DOHH2 (cell line): Measurements from ENCODE around the gene KCNK6.

ENCODE experiments used
- H3F3A ChIP-seq: fragments of 200-600 bp; sonication (generic), shearing (Covaris generic); 2 replicates; pipeline ENCODE4 v1.6.0; 2016; ENCODE audit warnings: antibody characterized with exemption, mild to moderate bottlenecking; ENCODE audit not compliant: control insufficient read depth, insufficient read depth
- H3K27ac ChIP-seq: fragments of 200-600 bp; sonication (generic); 2 replicates; pipeline ENCODE4 v1.5.1; 2014; ENCODE audit warnings: low read depth, mild to moderate bottlenecking, low read length, moderate library complexity
- H3K27me3 ChIP-seq: fragments of 200-600 bp; sonication (generic); 2 replicates; pipeline ENCODE4 v1.6.1; 2014; ENCODE audit warnings: mild to moderate bottlenecking, low read length, mixed read lengths; ENCODE audit not compliant: control insufficient read depth
- H3K36me3 ChIP-seq: fragments of 200-600 bp; sonication (generic); 2 replicates; pipeline ENCODE4 v1.6.1; 2014; ENCODE audit warnings: mild to moderate bottlenecking, low read length, moderate library complexity, mixed read lengths; ENCODE audit not compliant: control insufficient read depth
- H3K4me1 ChIP-seq: fragments of 200-600 bp; sonication (generic); 2 replicates; pipeline ENCODE4 v1.6.1; 2014; ENCODE audit warnings: mild to moderate bottlenecking, low read length, mixed read lengths; ENCODE audit not compliant: control insufficient read depth
- H3K4me2 ChIP-seq: fragments of 200-600 bp; sonication (generic); 2 replicates; pipeline ENCODE4 v1.6.0; 2014; ENCODE audit warnings: mild to moderate bottlenecking, low read length, moderate library complexity
- H3K4me3 ChIP-seq: fragments of 200-600 bp; sonication (generic); 2 replicates; pipeline ENCODE4 v1.5.1; 2014; ENCODE audit warnings: mild to moderate bottlenecking, low read length, mixed read lengths
- H3K79me2 ChIP-seq: fragments of 200-600 bp; sonication (generic); 2 replicates; pipeline ENCODE4 v1.6.1; 2014; ENCODE audit warnings: mild to moderate bottlenecking, low read length, mixed read lengths; ENCODE audit not compliant: control insufficient read depth
- H3K9me2 ChIP-seq: fragments of 200-600 bp; sonication (generic); replicated peaks from 2 replicates; pipeline ENCODE4 v1.6.1; 2014; ENCODE audit warnings: mild to moderate bottlenecking, low read length, mixed read lengths; ENCODE audit not compliant: control insufficient read depth
- H3K9me3 ChIP-seq: fragments of 200-600 bp; sonication (generic); 2 replicates; pipeline ENCODE4 v1.6.1; 2014; ENCODE audit warnings: antibody characterized with exemption, low read length, mixed read lengths; ENCODE audit not compliant: control insufficient read depth, insufficient read depth
- H4K20me1 ChIP-seq: fragments of 200-600 bp; sonication (generic); 2 replicates; pipeline ENCODE4 v1.6.0; 2014; ENCODE audit warnings: low read depth, mild to moderate bottlenecking, antibody characterized with exemption, low read length, moderate library complexity; ENCODE audit not compliant: control insufficient read depth, insufficient read depth
- CTCF ChIP-seq: fragments of 200-600 bp; sonication (generic); IDR thresholded peaks from one replicate; pipeline ENCODE4 v1.5.1; 2014; ENCODE audit warnings: antibody characterized with exemption, mild to moderate bottlenecking, low read depth, low read length; ENCODE audit not compliant: poor library complexity, severe bottlenecking
- EZH2phosphoT487 ChIP-seq: fragments of 200-600 bp; sonication (generic); IDR thresholded peaks from 2 replicates; pipeline ENCODE4 v1.6.1; 2017; ENCODE audit warnings: borderline replicate concordance, mild to moderate bottlenecking, antibody characterized with exemption, low read length, moderate library complexity, mixed read lengths

Gene KCNK6

GRCh38 chr19:38381138-38381537 lies 61.5 kb downstream of the KCNK6 start:
- Histone ChIP-seq H3K36me3 (peaks cover 54% of the 10 kb centered on the region), H3F3A (no peaks in the 10 kb centered on the region), H3K27me3 (no peaks in the 10 kb centered on the region), H3K9me3 (no peaks in the 10 kb centered on the region), H3K4me2 (no peak overlapping the region), H3K79me2 (peaks cover 26% of the 10 kb centered on the region), H3K27ac (no peak overlapping the region), H3K9me2 (no peaks in the 10 kb centered on the region), H4K20me1 (no peaks in the 10 kb centered on the region), H3K4me1 (peaks cover 5% of the 10 kb centered on the region), H3K4me3 (no peak overlapping the region)
- TF ChIP-seq CTCF, result no peak
- TF ChIP-seq EZH2phosphoT487, result no peak
